ENCODE results near the gene NPDC1. TPM values are rescaled to one million over a fixed set of nuclear protein-coding genes. Genes with fewer than 3 reads are reported as not detected.
"Not testable (repeated sequence)": the region's sequence is repeated elsewhere in the genome, so short reads cannot be mapped to it uniquely, and the experiment has no call there.

Gene NPDC1
- total RNA-seq, 1 donor from 2014 or later, result 68.0 TPM

DNA sequence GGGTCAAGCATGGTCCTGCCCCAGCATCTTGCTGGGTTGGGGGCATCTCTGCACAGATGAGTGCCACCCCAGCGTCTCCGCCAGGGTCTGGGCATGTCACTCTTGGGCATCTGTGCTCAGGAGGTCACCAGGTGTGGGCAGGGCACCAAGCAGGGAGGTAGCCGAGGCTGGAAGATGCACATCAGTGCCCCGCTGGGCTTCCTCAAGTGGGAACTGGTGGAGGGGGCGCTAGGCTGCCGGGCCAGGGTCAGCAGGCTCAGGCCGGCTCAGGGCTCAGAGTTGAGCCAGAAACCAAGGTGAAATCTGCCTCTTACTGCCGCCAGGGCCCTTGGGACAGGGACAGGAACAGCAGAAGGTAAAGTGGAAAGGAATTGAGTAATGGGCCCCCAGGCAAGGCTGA, 10.0 kb downstream of the NPDC1 start:
- Mint-ChIP-seq H3K36me3 (no peaks in the 10 kb centered on the region), H3K27ac (no peak overlapping the region)

DNA sequence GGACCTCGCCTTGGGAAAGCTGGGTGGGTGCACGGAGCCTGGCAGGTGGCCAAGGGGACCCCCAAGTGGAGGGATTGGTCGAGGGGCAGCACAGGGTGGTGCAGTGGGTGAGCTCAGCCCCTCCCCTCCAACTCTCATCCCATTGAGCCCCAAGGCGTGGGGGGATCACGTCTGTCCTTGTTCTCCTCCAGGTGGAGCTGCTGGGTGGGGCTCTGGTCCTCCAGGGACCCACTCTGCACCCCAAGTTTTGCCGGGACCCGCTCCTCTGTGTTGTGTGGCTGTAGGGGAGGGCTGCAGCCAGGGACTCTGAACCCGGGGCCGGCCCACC, 10.5 kb downstream of the NPDC1 start:
- no peak overlapping the region for H3K27ac Mint-ChIP-seq
- H3K4me1 Mint-ChIP-seq (ENCODE audit: unreplicated experiment), result no peaks in the 10 kb centered on the region

More for the DNA sequence above, 10.0 kb downstream of the NPDC1 start:
- no peak overlapping the region for H3K4me3 Mint-ChIP-seq
- TF ChIP-seq, protein P1, sequence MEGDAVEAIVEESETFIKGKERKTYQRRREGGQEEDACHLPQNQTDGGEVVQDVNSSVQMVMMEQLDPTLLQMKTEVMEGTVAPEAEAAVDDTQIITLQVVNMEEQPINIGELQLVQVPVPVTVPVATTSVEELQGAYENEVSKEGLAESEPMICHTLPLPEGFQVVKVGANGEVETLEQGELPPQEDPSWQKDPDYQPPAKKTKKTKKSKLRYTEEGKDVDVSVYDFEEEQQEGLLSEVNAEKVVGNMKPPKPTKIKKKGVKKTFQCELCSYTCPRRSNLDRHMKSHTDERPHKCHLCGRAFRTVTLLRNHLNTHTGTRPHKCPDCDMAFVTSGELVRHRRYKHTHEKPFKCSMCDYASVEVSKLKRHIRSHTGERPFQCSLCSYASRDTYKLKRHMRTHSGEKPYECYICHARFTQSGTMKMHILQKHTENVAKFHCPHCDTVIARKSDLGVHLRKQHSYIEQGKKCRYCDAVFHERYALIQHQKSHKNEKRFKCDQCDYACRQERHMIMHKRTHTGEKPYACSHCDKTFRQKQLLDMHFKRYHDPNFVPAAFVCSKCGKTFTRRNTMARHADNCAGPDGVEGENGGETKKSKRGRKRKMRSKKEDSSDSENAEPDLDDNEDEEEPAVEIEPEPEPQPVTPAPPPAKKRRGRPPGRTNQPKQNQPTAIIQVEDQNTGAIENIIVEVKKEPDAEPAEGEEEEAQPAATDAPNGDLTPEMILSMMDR (conservative IDR thresholded peaks at IDR 0.05), result no peak
- H3K9me3 Mint-ChIP-seq, result no peaks in the 10 kb centered on the region
- no peaks in the 10 kb centered on the region for H3K4me1 Mint-ChIP-seq (ENCODE audit: unreplicated experiment)
- DNase-seq (ENCODE audit: extremely low spot score, unreplicated experiment), result no peak
- no peaks in the 10 kb centered on the region for H3K27me3 Mint-ChIP-seq

DNA sequence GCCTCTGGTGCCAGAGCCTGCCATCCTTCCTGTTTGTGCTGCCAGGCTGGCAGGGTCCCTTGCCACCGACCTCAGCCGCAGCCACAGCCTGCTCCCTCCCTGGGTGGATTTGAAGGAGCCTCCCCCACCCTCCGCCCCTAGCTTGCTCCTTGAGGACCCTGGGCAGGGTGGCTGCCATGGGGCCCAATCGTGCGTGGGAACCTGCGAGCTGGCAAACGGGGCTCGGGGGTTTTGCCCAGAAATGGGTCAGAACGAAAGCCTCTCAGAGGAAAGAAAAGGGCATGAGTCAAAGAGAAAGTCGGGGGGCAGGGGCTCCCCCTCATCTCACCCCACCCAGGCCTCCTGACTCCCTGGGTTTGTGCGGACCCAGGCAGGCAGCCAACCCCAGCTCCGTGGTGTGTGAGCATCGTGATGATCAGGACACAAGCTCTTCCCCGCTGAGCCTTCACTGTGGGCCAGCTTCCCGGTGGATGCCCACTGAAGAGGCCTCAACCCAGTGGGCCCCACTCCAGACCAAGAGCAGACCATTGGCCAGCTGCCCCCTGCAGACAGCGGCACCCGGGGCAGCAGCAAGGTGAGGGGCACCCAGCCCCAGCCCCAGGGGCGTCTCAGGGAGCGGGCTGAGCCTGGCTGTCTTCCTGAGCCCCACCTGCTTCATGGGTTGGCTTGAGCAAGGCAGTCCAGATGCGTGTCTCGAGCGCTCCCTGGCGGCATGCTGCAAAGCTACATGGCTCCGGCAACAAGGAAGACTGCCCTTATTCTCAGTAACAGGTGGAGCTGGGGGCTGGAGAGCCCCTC, 11.1 kb downstream of the NPDC1 start:
- no peak for DNase-seq (ENCODE audit: extremely low spot score, unreplicated experiment)
- Mint-ChIP-seq H3K4me3 (no peak overlapping the region), H3K27me3 (no peaks in the 10 kb centered on the region), H3K36me3 (no peaks in the 10 kb centered on the region), H3K9me3 (no peaks in the 10 kb centered on the region), H3K27ac (no peak overlapping the region), H3K4me1 (ENCODE audit: unreplicated experiment) (no peaks in the 10 kb centered on the region)
- TF ChIP-seq, protein P1 (conservative IDR thresholded peaks at IDR 0.05), result peak; percentile 89

More for the DNA sequence above, 10.5 kb downstream of the NPDC1 start:
- no peak for DNase-seq (ENCODE audit: extremely low spot score, unreplicated experiment)
- Mint-ChIP-seq H3K36me3 (no peaks in the 10 kb centered on the region), H3K4me3 (no peak overlapping the region), H3K9me3 (no peaks in the 10 kb centered on the region), H3K27me3 (no peaks in the 10 kb centered on the region)
- TF ChIP-seq, protein P1 (conservative IDR thresholded peaks at IDR 0.05), result peak; percentile 41

DNA sequence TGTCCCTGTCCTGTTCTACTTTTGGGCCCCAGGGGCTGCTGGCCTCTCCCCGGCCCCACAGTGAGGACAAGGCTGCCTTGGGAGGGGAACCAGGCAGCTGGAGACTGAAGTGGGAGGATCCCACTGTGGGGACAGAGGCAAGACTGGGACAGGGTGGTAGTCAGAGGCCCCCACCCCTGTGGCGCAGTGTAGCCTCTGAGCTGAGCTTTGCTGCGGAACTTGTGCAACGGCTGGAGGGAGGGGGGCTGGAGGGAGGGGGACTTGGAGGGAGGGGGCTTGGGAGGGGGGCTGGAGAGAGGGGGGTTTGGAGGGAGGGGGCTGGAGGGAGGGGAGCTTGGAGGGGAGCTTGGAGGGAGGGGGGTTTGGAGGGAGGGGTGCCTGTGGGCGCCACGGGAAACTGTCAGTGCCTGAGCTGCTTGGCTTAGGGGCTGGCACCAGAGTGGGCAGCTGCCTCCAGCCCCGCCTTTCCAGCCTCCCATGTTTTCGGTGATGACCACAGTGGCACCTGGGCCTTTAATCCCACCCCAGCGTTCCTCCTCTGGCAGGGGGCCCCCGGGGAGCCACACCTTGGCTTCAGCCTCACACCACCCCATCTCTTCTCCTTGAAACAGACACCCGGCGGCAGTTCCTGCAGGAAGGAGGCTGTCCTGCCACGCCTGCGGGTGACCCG, 11.8 kb downstream of the NPDC1 start:
- H3K4me1 Mint-ChIP-seq (ENCODE audit: unreplicated experiment), result no peaks in the 10 kb centered on the region
- no peaks in the 10 kb centered on the region for H3K27me3 Mint-ChIP-seq

DNA sequence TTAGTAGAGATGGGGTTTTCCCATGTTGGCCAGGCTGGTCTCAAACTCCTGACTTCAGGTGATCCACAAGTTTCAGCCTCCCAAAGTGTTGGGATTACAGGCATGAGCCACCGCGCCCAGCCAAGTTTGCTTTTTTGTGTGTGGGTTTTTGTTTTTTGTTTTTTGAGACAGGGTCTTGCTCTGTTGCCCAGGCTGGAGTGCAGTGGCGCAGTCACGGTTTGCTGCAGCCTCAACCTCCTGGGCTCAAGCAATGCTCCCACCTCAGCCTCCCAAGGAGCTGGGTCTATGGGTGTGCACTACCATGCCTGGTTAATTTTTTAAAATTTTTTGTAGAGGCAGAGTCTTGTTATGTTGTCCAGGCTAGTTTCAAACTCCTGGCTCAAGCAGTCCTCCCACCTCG, 12.5 kb downstream of the NPDC1 start:
- not testable (repeated sequence) for H3K27me3 Mint-ChIP-seq; DNase-seq (ENCODE audit: extremely low spot score, unreplicated experiment); H3K36me3 Mint-ChIP-seq; H3K4me3 Mint-ChIP-seq; H3K4me1 Mint-ChIP-seq (ENCODE audit: unreplicated experiment); H3K27ac Mint-ChIP-seq; H3K9me3 Mint-ChIP-seq

More for the DNA sequence above, 11.8 kb downstream of the NPDC1 start:
- Mint-ChIP-seq H3K27ac (no peak overlapping the region), H3K36me3 (no peaks in the 10 kb centered on the region), H3K4me3 (no peak overlapping the region), H3K9me3 (no peaks in the 10 kb centered on the region)
- no peak for DNase-seq (ENCODE audit: extremely low spot score, unreplicated experiment)
- TF ChIP-seq, protein P1 (conservative IDR thresholded peaks at IDR 0.05), result no peak

DNA sequence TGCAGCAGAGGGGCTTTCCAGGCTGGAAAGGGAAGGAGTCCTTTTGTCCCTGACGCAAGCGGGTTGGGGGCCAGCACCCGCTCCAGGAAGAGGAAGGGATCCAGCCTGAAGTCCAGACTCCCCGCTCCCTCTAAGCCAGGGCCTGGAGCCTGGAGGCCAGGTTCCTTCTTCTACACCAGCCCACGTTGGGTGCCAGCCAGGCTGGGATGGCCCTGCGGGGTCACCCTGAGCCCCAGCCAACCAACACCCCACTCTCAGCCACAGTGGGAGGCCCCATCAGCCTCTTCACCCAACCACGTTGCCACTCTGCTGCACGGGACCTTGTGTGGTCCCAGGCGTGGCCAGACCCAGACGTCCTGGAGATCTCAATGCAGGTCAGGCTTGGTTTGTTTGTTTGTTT, 13.1 kb downstream of the NPDC1 start:
- no peak overlapping the region for H3K4me3 Mint-ChIP-seq
- DNase-seq (ENCODE audit: extremely low spot score, unreplicated experiment), result no peak
- no peaks in the 10 kb centered on the region for H3K36me3 Mint-ChIP-seq
- H3K27me3 Mint-ChIP-seq, result no peaks in the 10 kb centered on the region
- no peaks in the 10 kb centered on the region for H3K9me3 Mint-ChIP-seq
- TF ChIP-seq, protein P1 (conservative IDR thresholded peaks at IDR 0.05), result no peak
- no peaks in the 10 kb centered on the region for H3K4me1 Mint-ChIP-seq (ENCODE audit: unreplicated experiment)
- no peak overlapping the region for H3K27ac Mint-ChIP-seq

Data from type B pancreatic cell (in vitro differentiated cells).